ENCODE results near the gene SPO11.

- TF ChIP-seq CTCF (IDR thresholded peaks at IDR 0.05): no peak
- TF ChIP-seq EZH2phosphoT487 (IDR thresholded peaks at IDR 0.05): no peak
Observed at GRCh38 chr20:57372157-57372556, 42.6 kb downstream of the SPO11 start.
